GM12878 (cell line): ENCODE results near the gene TAF4. TPM values are rescaled to one million over a fixed set of nuclear protein-coding genes. Genes with fewer than 3 reads are reported as not detected.
"Not testable (repeated sequence)": the region's sequence is repeated elsewhere in the genome, so short reads cannot be mapped to it uniquely, and the experiment has no call there.

Source experiments
- ATAC-seq: fragments of 200-7000 bp; cut with Tn5 transposase; 3 replicates; pipeline ENCODE4 v1.9.1; 2020; ENCODE audit warnings: mild to moderate bottlenecking, moderate library complexity
- BruUV-seq: library from RNA; stranded (reverse); fragments of 400-500 nt; replicated peaks from 2 replicates; lab custom pipeline; 2021; lab: Mats Ljungman, UMichigan
- CTCF ChIA-PET: fragments of 300-600 bp; sonication (Branson Sonifier 250); formaldehyde crosslinking; extraction: SDS; loops from one replicate; lab custom pipeline; 2021; ENCODE audit warnings: inconsistent platforms; lab: Yijun Ruan, JAX
- POLR2A ChIA-PET: fragments of 350-600 bp; formaldehyde crosslinking; extraction: SDS; loops from one replicate; lab custom pipeline; 2021; ENCODE audit warnings: inconsistent platforms; lab: Charles Lee
- RAD21 ChIA-PET: fragments of 300-600 bp; sonication (Branson Sonifier 250); formaldehyde crosslinking; loops from one replicate; lab custom pipeline; 2023; ENCODE audit warnings: antibody characterized with exemption; ENCODE audit not compliant: unreplicated experiment; lab: Charles Lee
- SMC1A ChIA-PET: fragments of 300-600 bp; sonication (Branson Sonifier 250); formaldehyde crosslinking; loops from one replicate; lab custom pipeline; 2023; ENCODE audit not compliant: unreplicated experiment, uncharacterized antibody; lab: Charles Lee
- DNase-seq: peaks from one replicate; pipeline ENCODE4 v3.0.0-alpha.2; 2011; ENCODE audit warnings: low read depth, low spot score
- FAIRE-seq: peaks from 3 replicates; lab custom pipeline; 2011; peaks lifted over from hg19 to GRCh38; lab: Jason Lieb, UNC
- H2AFZ ChIP-seq: 2 replicates; pipeline ENCODE4 v1.6.0; 2011; ENCODE audit warnings: low read depth, low read length, control low read depth; ENCODE audit not compliant: control insufficient read depth
- H3K27ac ChIP-seq: 2 replicates; pipeline ENCODE4 v1.5.1; 2011; ENCODE audit warnings: control low read depth; ENCODE audit not compliant: control insufficient read depth, insufficient read depth
- H3K27me3 ChIP-seq, 2 experiments: replicated peaks in 1 of 2; 2 replicates each; pipeline versions ENCODE4 v1.6.0 to v1.6.1; 2011; ENCODE audit warnings: low read length in 1 of 2; ENCODE audit not compliant: control insufficient read depth in 2 of 2, insufficient read depth in 2 of 2
- H3K36me3 ChIP-seq, 2 experiments: 2 replicates each; pipeline ENCODE4 v1.5.1; 2011; ENCODE audit warnings: low read length in 1 of 2; ENCODE audit not compliant: control insufficient read depth in 2 of 2, insufficient read depth in 2 of 2
- H3K4me1 ChIP-seq: 2 replicates; pipeline ENCODE4 v1.6.1; 2011; ENCODE audit warnings: mild to moderate bottlenecking, low read length, moderate library complexity, mixed read lengths; ENCODE audit not compliant: control insufficient read depth, insufficient read depth
- H3K4me2 ChIP-seq: 2 replicates; pipeline ENCODE4 v1.6.0; 2011; ENCODE audit warnings: control low read depth; ENCODE audit not compliant: control insufficient read depth, insufficient read depth
- H3K4me3 ChIP-seq: fragments of 200-600 bp; sonication (generic); 2 replicates; pipeline ENCODE4 v1.5.1; 2016
- H3K79me2 ChIP-seq: 2 replicates; pipeline ENCODE4 v1.6.0; 2011; ENCODE audit warnings: low read length; ENCODE audit not compliant: control insufficient read depth, insufficient read depth
- H3K9ac ChIP-seq: 2 replicates; pipeline ENCODE4 v1.8.0; 2011; ENCODE audit warnings: low read length, control low read depth, mixed read lengths; ENCODE audit not compliant: control insufficient read depth, insufficient read depth
- H3K9me3 ChIP-seq: replicated peaks from 3 replicates; pipeline ENCODE4 v1.5.1; 2011; ENCODE audit warnings: mild to moderate bottlenecking, low read length; ENCODE audit not compliant: control insufficient read depth, insufficient read depth
- H4K20me1 ChIP-seq: 2 replicates; pipeline ENCODE4 v1.6.0; 2011; ENCODE audit not compliant: control insufficient read depth, insufficient read depth
- E2F8 ChIP-seq: fragments of 450-650 bp; IDR thresholded peaks from 2 replicates; pipeline ENCODE4 v1.6.1; 2018; ENCODE audit warnings: mild to moderate bottlenecking, low read depth, moderate library complexity; ENCODE audit not compliant: partially characterized antibody
- GATAD2B ChIP-seq: fragments of 450-650 bp; conservative IDR thresholded peaks from 2 replicates; pipeline ENCODE4 v1.6.1; 2017; ENCODE audit warnings: low read depth, mild to moderate bottlenecking, moderate library complexity
- NFXL1 ChIP-seq: fragments of 450-650 bp; IDR thresholded peaks from 2 replicates; pipeline ENCODE4 v1.6.1; 2017; ENCODE audit warnings: antibody characterized with exemption, mild to moderate bottlenecking, borderline replicate concordance
- POLR2AphosphoS2 ChIP-seq: IDR thresholded peaks from 2 replicates; pipeline ENCODE4 v1.6.1; 2011; ENCODE audit warnings: low read depth, mild to moderate bottlenecking, low read length, improper control_type of control experiment, moderate library complexity
- ZBTB33 ChIP-seq: fragments of 450-650 bp; IDR thresholded peaks from 2 replicates; pipeline ENCODE4 v1.6.1; 2017; ENCODE audit warnings: mild to moderate bottlenecking
- WGBS: methylation state at CpG from one replicate; pipeline ENCODE4 v1.1.6; 2016; ENCODE audit warnings: low lambda C conversion rate; ENCODE audit not compliant: insufficient replicate concordance, insufficient coverage; ENCODE audit errors: missing lambda C conversion rate; 5-methylcytosine and 5-hydroxymethylcytosine counted together
- in situ Hi-C: fragments of 300-500 bp; cut with MboI; formaldehyde crosslinking; loops from 9 replicates; pipeline ENCODE4 v1.14.3; 2018; ENCODE audit warnings: mixed read lengths
- intact Hi-C: fragments of 100-400 bp; cut with micrococcal nuclease; formaldehyde crosslinking; loops from one replicate; pipeline ENCODE4 v1.14.2; 2022; ENCODE audit not compliant: unreplicated experiment
- polyA plus RNA-seq, 11 experiments: library from polyadenylated mRNA; depleted of rRNA in 4 of 11; unstranded in 6 of 11; stranded (reverse) in 5 of 11; fragments of >200 nt; fragmentation: Nextera tagmentation in 4 of 11; fragmentation: Illumina TruSeq in 1 of 11; extraction: Ambion mirVana in 4 of 11; extraction: Trizol in 1 of 11; gene quantifications; 1 replicate in 1 of 11; 2 replicates in 10 of 11; pipeline versions ENCODE4 v1.2.1 to v1.2.3, GENCODE V29; 2011 to 2016; ENCODE audit warnings: inconsistent platforms in 2 of 11, missing spikeins in 2 of 11, low read depth in 1 of 11
- total RNA-seq, 4 experiments: library from RNA; depleted of rRNA in 3 of 4; stranded (reverse); fragments of >200 nt in 3 of 4; fragmentation: Illumina TruSeq in 1 of 4; extraction: Trizol in 1 of 4; gene quantifications; 2 replicates each; pipeline versions ENCODE4 v1.2.1 to v1.2.3, GENCODE V29; 2013 to 2021

TAF4 gene
- total and polyA plus RNA-seq, 10 of the 15 experiments (the other 5 are each of a cell fraction or from before 2014, with no cell fraction given): 0.39 to 16.9 (median 3.4) TPM

GRCh38 chr20:62056377-62056776, 9.3 kb downstream of the TAF4 start:
- 91% methylated on average over 6 of the region's 6 CpGs for WGBS
- Histone ChIP-seq H3K36me3 (peaks cover 0 to 2% of the 10 kb centered on the region in 2 experiments; a peak in 2 of 4 replicates), H3K9ac (no peak overlapping the region), H2AFZ (no peak overlapping the region), H3K4me1 (no peaks in the 10 kb centered on the region), H3K27ac (no peak overlapping the region), H3K4me3 (no peak overlapping the region), H3K27me3 (no peaks in the 10 kb centered on the region), H3K79me2 (peaks cover 22% of the 10 kb centered on the region), H3K4me2 (no peak overlapping the region), H3K9me3 (no peaks in the 10 kb centered on the region; the same call in 2 of the 3 replicates), H4K20me1 (0 out of 2 replicates have a peak, but pooled peaks cover 4% of the 10 kb centered on the region)
- FAIRE-seq (no peak), DNase-seq (no peak), ATAC-seq (no peak)
- no TSS peak for BruUV-seq
- ChIA-PET SMC1A (no interaction called here), RAD21 (no interaction called here), POLR2A (no interaction called here), CTCF (no interaction called here)
- TF ChIP-seq ZBTB33 (no peak), GATAD2B (no peak), NFXL1 (no peak), E2F8 (no peak), POLR2AphosphoS2 (no peak)
- in situ Hi-C loops: no loop called here
- intact Hi-C loops: no loop called here

GRCh38 chr20:62055862-62056115, 9.9 kb downstream of the TAF4 start:
- WGBS: 82% methylated on average over 6 of the region's 6 CpGs
- DNase-seq, in situ Hi-C loops, H3K4me2 ChIP-seq, H3K27me3 ChIP-seq, BruUV-seq, H2AFZ ChIP-seq, CTCF ChIA-PET, H3K9me3 ChIP-seq, H3K36me3 ChIP-seq, H3K4me1 ChIP-seq, POLR2A ChIA-PET, intact Hi-C loops, ATAC-seq, H3K9ac ChIP-seq, H3K27ac ChIP-seq, RAD21 ChIA-PET, SMC1A ChIA-PET, FAIRE-seq, H3K4me3 ChIP-seq, H4K20me1 ChIP-seq: not testable (repeated sequence)
- peaks cover 17% of the 10 kb centered on the region for H3K79me2 ChIP-seq
